ENCODE data around the gene AHSA1. TPM values are rescaled to one million over a fixed set of nuclear protein-coding genes. Genes with fewer than 3 reads are reported as not detected.

Gene AHSA1
- total RNA-seq, 1 donor, result 88.9 TPM

- TF ChIP-seq CTCF (IDR thresholded peaks at IDR 0.05; ENCODE audit: insufficient read depth, low read depth, low read length), result no peak
- H3K4me3 ChIP-seq (ENCODE audit: low read depth, low read length), result peak overlapping the region; percentile 94
- peak; percentile 60 for DNase-seq (ENCODE audit: low read depth)
These were observed 775 bp upstream of the AHSA1 start for GRCh38 chr14:77457115-77457521.

- no peak for TF ChIP-seq CTCF (IDR thresholded peaks at IDR 0.05; ENCODE audit: insufficient read depth, low read depth, low read length)
- DNase-seq (ENCODE audit: low read depth), result peak; percentile 28
- H3K4me3 ChIP-seq (ENCODE audit: low read depth, low read length), result peak overlapping the region; percentile 94
These were observed 507 bp downstream of the AHSA1 start for GRCh38 chr14:77458249-77458950.

- peak overlapping the region; percentile 94 for H3K4me3 ChIP-seq (ENCODE audit: low read depth, low read length)
- peak; percentile 79 for TF ChIP-seq CTCF (IDR thresholded peaks at IDR 0.05; ENCODE audit: insufficient read depth, low read depth, low read length)
- DNase-seq (ENCODE audit: low read depth), result peak; percentile 81
These were observed 1.3 kb downstream of the AHSA1 start for GRCh38 chr14:77459072-77459723.

- no peak overlapping the region for H3K4me3 ChIP-seq (ENCODE audit: low read depth, low read length)
- DNase-seq (ENCODE audit: low read depth), result no peak
- no peak for TF ChIP-seq CTCF (IDR thresholded peaks at IDR 0.05; ENCODE audit: insufficient read depth, low read depth, low read length)
These were observed 9.9 kb downstream of the AHSA1 start for GRCh38 chr14:77467801-77468200.

GRCh38 chr14:77469067-77469505 lies 11.2 kb downstream of the AHSA1 start:
- H3K4me3 ChIP-seq (ENCODE audit: low read depth, low read length), result no peak overlapping the region
- no peak for DNase-seq (ENCODE audit: low read depth)
- no peak for TF ChIP-seq CTCF (IDR thresholded peaks at IDR 0.05; ENCODE audit: insufficient read depth, low read depth, low read length)

GRCh38 chr14:77469539-77469938 lies 11.6 kb downstream of the AHSA1 start:
- no peak for DNase-seq (ENCODE audit: low read depth)
- no peak for TF ChIP-seq CTCF (IDR thresholded peaks at IDR 0.05; ENCODE audit: insufficient read depth, low read depth, low read length)

More at GRCh38 chr14:77469539-77469938, 11.6 kb downstream of the AHSA1 start:
- H3K4me3 ChIP-seq (ENCODE audit: low read depth, low read length), result no peak overlapping the region

Data from fibroblast of villous mesenchyme (primary cell).